ENCODE data around the gene C1QTNF8.

GRCh38 chr16:1126586-1126985, 30.5 kb upstream of the C1QTNF8 start:
- TF ChIP-seq, protein P1, sequence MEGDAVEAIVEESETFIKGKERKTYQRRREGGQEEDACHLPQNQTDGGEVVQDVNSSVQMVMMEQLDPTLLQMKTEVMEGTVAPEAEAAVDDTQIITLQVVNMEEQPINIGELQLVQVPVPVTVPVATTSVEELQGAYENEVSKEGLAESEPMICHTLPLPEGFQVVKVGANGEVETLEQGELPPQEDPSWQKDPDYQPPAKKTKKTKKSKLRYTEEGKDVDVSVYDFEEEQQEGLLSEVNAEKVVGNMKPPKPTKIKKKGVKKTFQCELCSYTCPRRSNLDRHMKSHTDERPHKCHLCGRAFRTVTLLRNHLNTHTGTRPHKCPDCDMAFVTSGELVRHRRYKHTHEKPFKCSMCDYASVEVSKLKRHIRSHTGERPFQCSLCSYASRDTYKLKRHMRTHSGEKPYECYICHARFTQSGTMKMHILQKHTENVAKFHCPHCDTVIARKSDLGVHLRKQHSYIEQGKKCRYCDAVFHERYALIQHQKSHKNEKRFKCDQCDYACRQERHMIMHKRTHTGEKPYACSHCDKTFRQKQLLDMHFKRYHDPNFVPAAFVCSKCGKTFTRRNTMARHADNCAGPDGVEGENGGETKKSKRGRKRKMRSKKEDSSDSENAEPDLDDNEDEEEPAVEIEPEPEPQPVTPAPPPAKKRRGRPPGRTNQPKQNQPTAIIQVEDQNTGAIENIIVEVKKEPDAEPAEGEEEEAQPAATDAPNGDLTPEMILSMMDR (IDR thresholded peaks at IDR 0.05; ENCODE audit: low read length) = no peak
- TF ChIP-seq EZH2phosphoT487 (IDR thresholded peaks at IDR 0.05; ENCODE audit: low read length) = no peak
